HG03060 (cell line): Measurements from ENCODE around the gene KDM2B.

Experiments
- ATAC-seq: cut with Tn5 transposase; IDR thresholded peaks from one replicate; pipeline ENCODE4 v1.9.1; 2021; ENCODE audit warnings: low read depth, moderate number of reproducible peaks; ENCODE audit not compliant: unreplicated experiment

Gene KDM2B

DNA sequence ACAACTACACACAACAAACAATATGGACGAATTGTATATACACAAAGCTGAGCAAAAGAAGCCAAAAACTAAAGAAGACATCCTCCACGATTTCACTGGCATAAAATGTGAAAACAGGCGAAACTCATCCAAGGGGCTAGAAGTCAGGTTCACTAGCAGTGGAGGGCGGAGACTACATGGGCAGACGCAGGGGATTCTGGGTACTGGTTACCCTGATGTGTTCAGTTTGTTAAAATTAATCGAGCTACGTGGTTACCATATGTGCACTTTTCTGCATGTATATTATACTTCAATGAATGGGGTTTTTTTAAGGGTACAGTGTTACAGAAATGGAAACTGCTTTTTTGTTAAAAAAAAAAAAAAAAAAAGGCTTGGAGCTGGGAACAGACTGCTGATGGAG is 12.3 kb downstream of the KDM2B start:
- ATAC-seq: no peak

- ATAC-seq: no peak
Observed at GRCh38 chr12:121565076-121565475, 15.7 kb downstream of the KDM2B start.

DNA sequence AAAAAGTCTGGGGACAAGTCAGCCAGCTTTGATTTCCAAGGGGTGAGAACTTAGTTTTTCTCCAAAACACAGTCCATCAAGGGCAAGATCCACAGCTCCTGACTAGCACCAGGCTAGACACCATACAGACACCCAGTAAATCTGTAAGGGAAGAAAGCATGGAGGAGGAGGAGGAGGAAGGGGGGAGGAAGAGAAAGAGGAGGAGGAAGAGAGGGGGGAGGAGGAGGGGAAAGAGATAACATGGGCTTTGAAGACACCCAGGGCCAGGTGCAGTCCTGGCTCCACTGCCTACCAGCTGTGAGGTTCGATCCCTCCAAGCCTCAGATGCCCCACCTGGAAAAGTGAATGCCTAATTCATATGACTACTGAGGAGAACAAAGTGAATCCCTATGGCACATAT is 18.3 kb downstream of the KDM2B start:
- ATAC-seq: no peak

DNA sequence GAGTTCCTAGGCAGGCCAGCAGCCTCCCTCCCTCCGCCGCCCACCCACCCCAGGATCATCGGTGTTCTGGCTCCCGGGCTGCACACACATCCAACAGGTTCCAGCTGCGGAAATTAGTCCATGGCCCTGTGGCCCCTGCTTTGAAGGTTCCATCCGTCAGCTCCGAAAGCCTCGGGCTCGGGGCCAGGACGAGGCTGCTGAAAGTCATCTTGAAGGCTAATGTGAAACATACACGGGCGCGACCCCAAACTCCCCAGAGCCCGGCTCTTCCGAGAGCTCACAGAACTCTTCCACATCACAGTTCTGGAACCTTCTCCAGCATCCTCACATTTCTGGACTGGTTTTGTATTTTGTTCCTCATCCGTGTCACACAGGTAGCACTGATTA is 19.8 kb downstream of the KDM2B start:
- no peak for ATAC-seq

DNA sequence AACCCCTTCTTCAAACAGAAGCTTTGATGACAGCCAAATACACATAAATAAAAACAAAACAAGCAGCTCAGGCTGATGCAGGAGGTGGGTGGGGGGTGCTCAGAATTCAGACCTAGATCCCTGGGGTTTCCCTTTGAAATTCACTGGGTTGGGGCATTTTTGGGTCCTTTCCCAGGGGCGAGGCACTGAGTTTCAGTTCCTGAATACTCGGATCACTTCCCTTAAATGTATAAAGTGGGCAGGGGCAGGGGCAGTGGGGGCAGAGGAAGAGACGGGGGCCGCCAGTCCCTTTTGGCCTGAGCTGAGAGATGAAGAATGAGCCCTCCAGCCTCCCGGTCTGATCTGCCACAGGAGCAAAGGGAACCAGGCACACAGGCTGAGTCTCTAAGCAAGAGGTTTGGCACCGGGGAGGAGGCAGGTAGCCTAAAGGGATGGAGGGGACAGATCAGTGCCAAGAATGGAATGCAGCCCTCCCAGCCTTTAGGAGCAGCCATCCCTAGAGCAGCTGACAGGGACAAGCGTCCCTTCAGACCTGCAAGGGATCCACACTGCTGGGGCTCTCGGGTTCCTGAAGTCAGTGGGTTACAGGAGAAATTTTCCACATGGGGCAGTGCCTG is 20.3 kb downstream of the KDM2B start:
- ATAC-seq: no peak

GRCh38 chr12:121558956-121559355 is 21.9 kb downstream of the KDM2B start:
- no peak for ATAC-seq

- no peak for ATAC-seq
Observed at GRCh38 chr12:121550974-121551634, 29.7 kb downstream of the KDM2B start.

- no peak for ATAC-seq
Observed at GRCh38 chr12:121549075-121549474, 31.7 kb downstream of the KDM2B start.

GRCh38 chr12:121545480-121545879 is 35.3 kb downstream of the KDM2B start:
- ATAC-seq: no peak

DNA sequence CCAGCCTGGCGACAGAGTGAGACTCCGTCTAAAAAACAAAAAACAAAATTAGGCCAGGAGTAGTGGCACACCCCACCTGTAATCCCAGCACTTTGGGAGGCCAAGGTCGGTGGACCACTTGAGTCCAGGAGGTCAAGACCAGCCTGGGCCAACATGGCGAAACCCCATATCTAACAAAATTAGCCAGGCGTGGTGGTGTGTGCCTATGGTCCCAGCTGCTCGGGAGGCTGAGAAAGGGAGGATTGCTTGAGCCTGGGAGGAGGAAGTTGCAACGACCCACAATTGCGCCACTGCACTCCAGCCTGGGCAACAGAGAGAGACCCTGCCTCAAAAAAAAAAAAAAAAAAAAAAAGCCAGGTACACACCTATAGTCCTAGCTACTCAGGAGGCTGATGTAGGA is 37.0 kb downstream of the KDM2B start:
- ATAC-seq: no peak

DNA sequence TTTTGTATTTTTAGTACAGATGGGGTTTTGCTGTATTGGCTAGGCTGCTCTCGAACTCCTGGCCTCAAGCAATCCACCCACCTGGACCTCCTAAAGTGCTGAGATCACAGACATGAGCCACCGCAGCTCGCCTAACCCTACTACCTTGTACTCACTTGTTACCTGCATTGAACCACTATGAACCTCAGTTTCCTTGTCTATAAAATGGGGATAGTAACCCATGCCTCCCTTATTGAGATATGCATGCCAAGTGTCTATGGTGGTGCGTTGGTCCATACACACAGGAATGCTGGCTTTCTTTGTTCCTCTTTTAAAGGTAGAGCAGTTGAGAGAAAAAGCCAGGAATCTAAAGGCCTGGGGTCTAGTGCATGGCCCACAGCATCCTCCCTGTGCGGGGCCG is 40.9 kb downstream of the KDM2B start:
- no peak for ATAC-seq

DNA sequence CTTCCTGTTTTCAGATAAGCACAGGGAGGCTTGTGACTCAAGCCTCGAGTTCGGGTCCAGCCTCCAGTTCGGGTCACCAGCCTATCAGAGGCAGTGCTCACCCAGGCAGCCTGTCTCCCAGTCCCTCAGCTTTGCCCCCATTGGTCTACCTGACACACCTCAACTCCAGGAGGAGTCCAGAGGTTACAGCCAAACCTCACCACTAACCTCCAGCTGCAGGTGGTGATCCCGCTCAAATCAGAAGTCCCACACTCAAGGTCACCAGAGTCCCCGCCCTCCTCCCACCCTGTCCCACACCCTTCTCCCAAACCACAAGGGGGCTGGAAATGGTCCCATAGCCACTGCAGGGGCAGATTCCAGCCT is 42.1 kb downstream of the KDM2B start:
- ATAC-seq: no peak

GRCh38 chr12:121537814-121538698 is 42.8 kb downstream of the KDM2B start:
- ATAC-seq: no peak

DNA sequence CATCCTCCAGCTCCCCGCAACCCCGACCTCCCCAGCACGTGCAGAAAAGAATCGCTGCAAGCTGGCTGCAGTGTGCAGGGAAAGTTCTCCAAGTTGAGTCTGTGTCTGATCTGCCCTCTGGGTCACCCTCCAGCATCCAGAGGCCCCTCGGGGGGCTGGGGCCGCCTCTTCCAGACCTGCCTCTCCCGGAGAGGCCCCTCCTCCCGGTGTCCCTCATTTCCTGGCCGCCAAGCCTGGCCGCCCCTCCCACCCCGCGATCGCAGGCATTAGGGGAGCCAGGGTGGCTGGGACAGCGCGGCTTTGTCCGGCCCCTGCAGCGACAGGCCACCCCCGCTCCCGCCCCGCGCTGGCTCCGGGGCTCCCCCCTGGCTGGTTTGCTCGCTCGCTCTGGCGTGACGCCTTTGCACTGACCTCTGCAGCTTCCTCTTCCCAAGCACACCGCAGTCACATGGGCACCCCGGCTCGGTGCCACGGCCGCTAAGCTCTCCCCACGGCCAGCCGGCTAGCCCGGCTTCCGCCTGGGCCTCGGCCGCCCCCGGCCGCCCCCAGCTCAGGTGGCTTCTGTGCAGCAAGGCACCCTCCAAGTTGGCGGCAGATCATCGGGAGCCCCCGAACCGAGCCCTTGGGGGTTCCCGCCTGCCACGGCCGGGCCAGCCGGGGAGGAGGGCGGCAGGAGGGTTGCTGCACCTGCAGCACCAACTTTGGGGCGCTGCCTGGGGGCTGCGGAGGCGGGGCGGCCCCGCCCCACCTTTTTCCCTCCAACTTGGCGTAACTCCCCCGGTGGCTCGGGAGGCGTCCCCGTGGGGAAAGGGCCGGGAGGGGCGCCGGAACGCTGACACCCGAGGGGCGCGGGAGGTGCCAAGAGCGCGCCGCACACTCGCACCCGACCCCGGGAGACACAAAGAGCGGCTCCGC is 43.7 kb downstream of the KDM2B start:
- peak; percentile 34 for ATAC-seq

DNA sequence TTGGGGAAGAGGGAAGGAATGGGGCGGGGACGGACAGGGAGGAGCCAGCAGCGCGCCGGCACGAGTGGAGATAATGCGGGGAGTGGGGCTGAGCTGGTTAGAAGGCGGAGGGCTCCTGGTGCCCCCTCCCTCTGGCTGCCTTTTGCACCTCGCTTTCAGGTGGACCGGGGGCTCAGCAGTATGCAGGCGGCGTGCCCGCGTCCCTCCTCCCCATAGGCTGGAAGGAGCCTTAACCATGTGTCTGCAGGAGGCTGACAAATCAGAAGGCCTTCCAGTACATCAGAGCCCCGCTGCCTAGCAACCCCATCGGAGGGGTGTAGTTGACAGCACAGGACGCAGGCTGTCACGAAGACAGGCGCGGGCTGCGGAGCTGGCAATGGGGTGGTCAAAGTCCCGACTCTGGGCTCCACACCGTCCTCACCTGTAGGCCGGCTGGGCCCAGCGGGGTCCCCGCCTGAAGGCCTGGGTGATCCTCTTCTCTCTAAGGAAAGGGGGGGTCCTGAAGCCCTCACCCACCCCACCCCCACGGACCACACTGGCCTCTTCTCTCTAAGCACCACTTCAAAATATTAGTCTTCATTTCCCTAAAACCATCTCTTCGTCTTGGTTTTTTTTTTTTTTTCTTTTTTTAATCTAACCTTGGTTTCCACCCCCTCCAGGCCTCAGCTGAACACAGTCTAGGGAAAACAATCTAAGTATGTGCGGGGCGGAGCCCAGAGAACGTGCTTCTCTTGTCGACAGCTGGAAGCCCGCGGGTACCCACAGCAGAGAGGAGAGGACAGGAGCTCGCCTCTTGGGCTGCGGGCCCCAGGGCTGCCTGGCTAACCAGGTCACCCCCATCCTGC is 44.5 kb downstream of the KDM2B start:
- ATAC-seq: peak; percentile 39

DNA sequence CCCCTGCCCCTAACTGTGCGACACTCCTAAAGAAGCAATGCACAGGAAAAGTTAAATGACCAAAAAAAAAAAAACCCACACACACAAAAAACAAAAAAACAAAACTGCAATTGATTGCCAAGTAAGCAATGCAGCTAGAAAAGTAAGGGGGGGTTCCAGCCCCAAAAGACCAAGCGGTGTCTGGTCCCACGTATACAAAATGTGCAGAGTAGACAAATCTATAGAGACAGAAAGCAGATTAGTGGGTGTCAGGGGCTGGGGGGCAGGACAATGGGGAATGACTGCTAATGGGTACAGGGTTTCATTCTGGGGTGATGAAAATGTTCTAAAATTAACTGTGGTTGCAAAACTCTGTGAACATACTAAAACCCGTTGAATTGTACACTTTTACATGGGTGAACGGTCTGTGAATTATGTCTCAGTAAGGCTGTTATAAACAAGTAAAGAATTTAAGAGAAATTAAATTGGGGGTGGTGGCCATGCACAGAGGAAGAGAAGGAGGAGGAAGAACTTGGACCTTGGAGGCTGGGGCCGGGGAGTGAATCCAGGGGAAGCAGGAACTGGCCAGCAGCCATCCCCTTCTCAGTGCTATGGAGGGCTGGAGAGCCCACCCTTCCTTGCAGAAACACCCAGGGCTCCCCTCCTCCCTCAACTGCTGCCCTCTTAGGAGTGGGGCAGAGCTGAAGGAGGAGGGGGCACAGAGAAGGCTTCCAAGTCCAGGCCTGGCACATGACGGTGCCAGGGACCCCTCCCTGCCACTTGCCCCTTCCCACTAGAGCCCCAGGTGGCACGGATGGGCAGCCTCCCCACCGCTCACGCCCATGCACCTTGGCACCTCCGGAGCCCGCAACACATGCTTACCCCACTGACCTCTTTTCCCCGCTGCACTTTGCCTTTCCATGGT is 45.4 kb downstream of the KDM2B start:
- ATAC-seq: no peak

- no peak for ATAC-seq
Observed at GRCh38 chr12:121534495-121535148, 46.2 kb downstream of the KDM2B start.

DNA sequence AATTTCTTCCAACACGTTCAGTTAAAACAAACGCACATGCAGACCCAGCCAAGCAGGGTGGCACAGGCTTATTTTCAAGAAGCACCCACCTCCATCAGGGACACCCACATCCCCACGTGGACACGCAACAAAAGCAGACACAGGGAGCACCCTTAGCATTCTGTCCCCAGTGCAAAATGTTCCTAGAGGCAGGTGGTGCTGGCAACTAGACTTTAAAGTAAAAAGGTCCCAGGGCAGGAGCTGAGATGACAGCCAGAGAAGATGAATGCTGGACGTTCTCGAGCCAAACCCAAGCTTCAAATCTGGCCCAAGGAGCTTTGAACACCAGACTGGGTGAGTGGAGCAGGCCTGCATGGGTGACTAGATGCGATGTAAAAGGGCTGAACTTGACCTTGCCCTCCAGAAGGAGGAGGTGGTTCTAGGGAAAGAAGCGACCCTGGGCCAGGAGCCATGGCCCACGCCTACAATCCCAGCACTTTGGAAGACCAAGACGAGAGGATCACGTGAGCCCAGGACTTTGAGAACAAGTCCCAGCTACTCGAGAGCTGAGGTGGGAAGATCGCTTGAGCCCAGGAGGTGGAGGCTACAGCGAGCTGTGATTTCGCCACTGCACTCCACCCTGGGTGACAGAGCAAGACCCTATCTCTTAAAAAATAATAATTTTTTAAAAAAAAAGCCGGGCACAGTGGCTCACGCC is 47.3 kb downstream of the KDM2B start:
- no peak for ATAC-seq
